CD4-positive, alpha-beta T cell treated with Interleukin-12 subunit alpha and Interleukin-12 subunit beta, for 1 hour (primary cell): Measurements from ENCODE around the gene TOMM5.

Experiments
- DNase-seq: peaks from one replicate; pipeline ENCODE4 v3.0.0-alpha.2; 2020

TOMM5 gene

GRCh38 chr9:37561682-37562081 lies 30.7 kb downstream of the TOMM5 start:
- DNase-seq = no peak

GRCh38 chr9:37559855-37560592 lies 32.4 kb downstream of the TOMM5 start:
- no peak for DNase-seq

GRCh38 chr9:37559125-37559524 lies 33.3 kb downstream of the TOMM5 start:
- DNase-seq = no peak

GRCh38 chr9:37555786-37556185 lies 36.6 kb downstream of the TOMM5 start:
- no peak for DNase-seq

- no peak for DNase-seq
These were observed 38.1 kb downstream of the TOMM5 start for GRCh38 chr9:37554318-37554717.

- no peak for DNase-seq
These were observed 40.5 kb downstream of the TOMM5 start for GRCh38 chr9:37551888-37552287.

- no peak for DNase-seq
These were observed 40.9 kb downstream of the TOMM5 start for GRCh38 chr9:37551468-37551867.

- no peak for DNase-seq
These were observed 41.6 kb downstream of the TOMM5 start for GRCh38 chr9:37550781-37551180.

GRCh38 chr9:37549527-37549926 lies 42.9 kb downstream of the TOMM5 start:
- DNase-seq = no peak

- DNase-seq = no peak
These were observed 45.0 kb downstream of the TOMM5 start for GRCh38 chr9:37547328-37547878.

- DNase-seq = no peak
These were observed 48.9 kb downstream of the TOMM5 start for GRCh38 chr9:37543468-37543867.

- DNase-seq = no peak
These were observed 49.5 kb downstream of the TOMM5 start for GRCh38 chr9:37542895-37543294.

GRCh38 chr9:37542488-37542887 lies 49.9 kb downstream of the TOMM5 start:
- no peak for DNase-seq

GRCh38 chr9:37541465-37541864 lies 50.9 kb downstream of the TOMM5 start:
- no peak for DNase-seq

GRCh38 chr9:37540634-37541033 lies 51.8 kb downstream of the TOMM5 start:
- no peak for DNase-seq

GRCh38 chr9:37539634-37540033 lies 52.8 kb downstream of the TOMM5 start:
- DNase-seq = no peak
